Gastrocnemius medialis (tissue), 4 donors: ENCODE measurements around the gene FARP1.

ENCODE experiments used
- POLR2A ChIP-seq, 2 donors: fragments of 450-650 bp; IDR thresholded peaks; one replicate each; pipeline ENCODE4 v1.6.1; 2017; ENCODE audit warnings: antibody characterized with exemption in 2 of 2, mild to moderate bottlenecking in 2 of 2, moderate library complexity in 2 of 2
- TF ChIP-seq, protein P1 (sequence below), 5 experiments: fragments of 450-650 bp in 3 of 5; fragments of 200-600 bp in 2 of 5; sonication (generic) in 2 of 5; IDR thresholded peaks in 4 of 5; conservative IDR thresholded peaks in 1 of 5; 1 replicate in 4 of 5; 2 replicates in 1 of 5; pipeline ENCODE4 v1.5.1; 2016 to 2019; ENCODE audit warnings: antibody characterized with exemption in 5 of 5, mild to moderate bottlenecking in 3 of 5, moderate library complexity in 3 of 5

GRCh38 chr13:98461486-98462240 is 318.8 kb downstream of the FARP1 start:
- TF ChIP-seq POLR2A (IDR thresholded peaks at IDR 0.05) = no peak
- TF ChIP-seq, protein P1, sequence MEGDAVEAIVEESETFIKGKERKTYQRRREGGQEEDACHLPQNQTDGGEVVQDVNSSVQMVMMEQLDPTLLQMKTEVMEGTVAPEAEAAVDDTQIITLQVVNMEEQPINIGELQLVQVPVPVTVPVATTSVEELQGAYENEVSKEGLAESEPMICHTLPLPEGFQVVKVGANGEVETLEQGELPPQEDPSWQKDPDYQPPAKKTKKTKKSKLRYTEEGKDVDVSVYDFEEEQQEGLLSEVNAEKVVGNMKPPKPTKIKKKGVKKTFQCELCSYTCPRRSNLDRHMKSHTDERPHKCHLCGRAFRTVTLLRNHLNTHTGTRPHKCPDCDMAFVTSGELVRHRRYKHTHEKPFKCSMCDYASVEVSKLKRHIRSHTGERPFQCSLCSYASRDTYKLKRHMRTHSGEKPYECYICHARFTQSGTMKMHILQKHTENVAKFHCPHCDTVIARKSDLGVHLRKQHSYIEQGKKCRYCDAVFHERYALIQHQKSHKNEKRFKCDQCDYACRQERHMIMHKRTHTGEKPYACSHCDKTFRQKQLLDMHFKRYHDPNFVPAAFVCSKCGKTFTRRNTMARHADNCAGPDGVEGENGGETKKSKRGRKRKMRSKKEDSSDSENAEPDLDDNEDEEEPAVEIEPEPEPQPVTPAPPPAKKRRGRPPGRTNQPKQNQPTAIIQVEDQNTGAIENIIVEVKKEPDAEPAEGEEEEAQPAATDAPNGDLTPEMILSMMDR (IDR thresholded peaks at IDR 0.05 in 4 of 5, conservative IDR thresholded peaks at IDR 0.05 in 1 of 5) = no peak
